ENCODE results near the gene TAF15. TPM values are rescaled to one million over a fixed set of nuclear protein-coding genes. Genes with fewer than 3 reads are reported as not detected.

Gene TAF15
- total and polyA plus RNA-seq, 10 of the 15 experiments (the other 5 are each of a cell fraction or from before 2014, with no cell fraction given) = 9.5 to 259 (median 40.4) TPM

GRCh38 chr17:35893751-35894150 lies 84.5 kb downstream of the TAF15 start:
- no peak for DNase-seq (ENCODE audit: low read depth, low spot score)
- no peak for FAIRE-seq
- ATAC-seq = no peak
- no peak for TF ChIP-seq HCFC1 (IDR thresholded peaks at IDR 0.05; ENCODE audit: low read length)
- TF ChIP-seq, protein P1, sequence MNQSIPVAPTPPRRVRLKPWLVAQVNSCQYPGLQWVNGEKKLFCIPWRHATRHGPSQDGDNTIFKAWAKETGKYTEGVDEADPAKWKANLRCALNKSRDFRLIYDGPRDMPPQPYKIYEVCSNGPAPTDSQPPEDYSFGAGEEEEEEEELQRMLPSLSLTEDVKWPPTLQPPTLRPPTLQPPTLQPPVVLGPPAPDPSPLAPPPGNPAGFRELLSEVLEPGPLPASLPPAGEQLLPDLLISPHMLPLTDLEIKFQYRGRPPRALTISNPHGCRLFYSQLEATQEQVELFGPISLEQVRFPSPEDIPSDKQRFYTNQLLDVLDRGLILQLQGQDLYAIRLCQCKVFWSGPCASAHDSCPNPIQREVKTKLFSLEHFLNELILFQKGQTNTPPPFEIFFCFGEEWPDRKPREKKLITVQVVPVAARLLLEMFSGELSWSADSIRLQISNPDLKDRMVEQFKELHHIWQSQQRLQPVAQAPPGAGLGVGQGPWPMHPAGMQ (IDR thresholded peaks at IDR 0.05; ENCODE audit: borderline replicate concordance) = no peak
- no peak for TF ChIP-seq GABPA (IDR thresholded peaks at IDR 0.05; ENCODE audit: low read depth)
- TF ChIP-seq REST (IDR thresholded peaks at IDR 0.05; ENCODE audit: low read depth, low read length) = no peak
- 0 out of 2 replicates have a peak, but pooled peaks have one; percentile 19 for TF ChIP-seq RUNX3 (IDR thresholded peaks at IDR 0.05; ENCODE audit: low read length)
- TF ChIP-seq BCL3 (IDR thresholded peaks at IDR 0.05; ENCODE audit: borderline replicate concordance, insufficient read depth, low read depth, low read length, poor library complexity, severe bottlenecking) = no peak
- Histone ChIP-seq H3K9me3 (replicated peaks; ENCODE audit: control insufficient read depth, insufficient read depth, low read length) (no peaks in the 10 kb centered on the region; the same call in 2 of the 3 replicates), H3K4me1 (ENCODE audit: control insufficient read depth, insufficient read depth, low read length) (peaks cover 37% of the 10 kb centered on the region), H3K9ac (ENCODE audit: control insufficient read depth, insufficient read depth, low read length) (no peak overlapping the region), H2AFZ (ENCODE audit: control insufficient read depth, low read depth, low read length) (no peak overlapping the region), H3K27ac (ENCODE audit: control insufficient read depth, insufficient read depth) (no peak overlapping the region), H4K20me1 (ENCODE audit: control insufficient read depth, insufficient read depth) (no peaks in the 10 kb centered on the region), H3K36me3 (ENCODE audit: control insufficient read depth in 2 of 2, insufficient read depth in 2 of 2, low read length in 1 of 2) (no peaks in the 10 kb centered on the region), H3K79me2 (ENCODE audit: control insufficient read depth, insufficient read depth, low read length) (no peaks in the 10 kb centered on the region), H3K4me3 (no peak overlapping the region), H3K4me2 (ENCODE audit: control insufficient read depth, insufficient read depth) (no peak overlapping the region), H3K27me3 (replicated peaks in 1 of 2; ENCODE audit: control insufficient read depth in 2 of 2, insufficient read depth in 2 of 2, low read length in 1 of 2) (no peaks in the 10 kb centered on the region)
- ChIA-PET CTCF (interaction anchor here (1.2 kb wide), 1 partner anchor 9 kb away, joined by 4 read pairs; no protein-coding TSS in a partner anchor), RAD21 (ENCODE audit: unreplicated experiment) (interaction anchor here (9.4 kb wide), 1 partner anchor 16 kb away, joined by 125 read pairs; the partner anchor contains the start of gene CCL5), POLR2A (interaction anchor here (1.0 to 1.3 kb wide), 2 partner anchors 13 to 18 kb away, joined by 4 to 10 read pairs; partner anchors contain the start of gene CCL5), SMC1A (ENCODE audit: uncharacterized antibody, unreplicated experiment) (interaction anchor here (4.4 to 11.3 kb wide), 2 partner anchors 16 to 37 kb away, joined by 20 to 155 read pairs; partner anchors contain the start of genes CCL5 and RDM1)
- in situ Hi-C loops (cut with MboI) = no loop called here
- intact Hi-C loops (cut with micrococcal nuclease; ENCODE audit: unreplicated experiment) = no loop called here
- WGBS (ENCODE audit: insufficient coverage, insufficient replicate concordance, low lambda C conversion rate, missing lambda C conversion rate) = 83% methylated on average over 4 of the region's 4 CpGs
- BruUV-seq (replicated peaks) = no TSS peak

Data from GM12878 (cell line).